K562 (cell line): ENCODE data around the gene SLC25A45. TPM values are rescaled to one million over a fixed set of nuclear protein-coding genes. Genes with fewer than 3 reads are reported as not detected.

Experiments used
- AFF1 ChIP-seq, 2 experiments: fragments of 450-650 bp; IDR thresholded peaks; 2 replicates each; pipeline ENCODE4 v1.6.1; 2018; ENCODE audit warnings: mild to moderate bottlenecking in 2 of 2, low read depth in 1 of 2; ENCODE audit not compliant: partially characterized antibody in 2 of 2
- BMI1 ChIP-seq: fragments of 150-350 bp; IDR thresholded peaks from 2 replicates; pipeline ENCODE4 v1.6.1; 2014; ENCODE audit warnings: low read length
- DPF2 ChIP-seq: fragments of 450-650 bp; IDR thresholded peaks from 2 replicates; pipeline ENCODE4 v1.6.1; 2016
- ELF2 ChIP-seq: fragments of 250-450 bp; sonication (Bioruptor Pico); IDR thresholded peaks from 2 replicates; pipeline ENCODE4 v1.5.0; 2021; ENCODE audit warnings: mild to moderate bottlenecking
- GMEB1 ChIP-seq: fragments of 250-450 bp; sonication (Bioruptor Pico); IDR thresholded peaks from 2 replicates; pipeline ENCODE4 v1.4.0; 2020; ENCODE audit warnings: mild to moderate bottlenecking
- HMG20A ChIP-seq: fragments of 450-650 bp; formaldehyde crosslinking; conservative IDR thresholded peaks from 2 replicates; pipeline ENCODE4 v1.4.0; 2020; ENCODE audit warnings: mild to moderate bottlenecking, mixed read lengths
- KDM5B ChIP-seq: fragments of 200-600 bp; sonication (generic); IDR thresholded peaks from 2 replicates; pipeline ENCODE4 v1.6.1; 2012; ENCODE audit warnings: low read depth, mild to moderate bottlenecking, moderate library complexity, low read length, control low read depth, inconsistent platforms; ENCODE audit not compliant: insufficient replicate concordance
- NFIX ChIP-seq: fragments of 250-450 bp; sonication (Bioruptor Pico); IDR thresholded peaks from 2 replicates; pipeline ENCODE4 v1.4.0; 2020; ENCODE audit warnings: low read depth, mild to moderate bottlenecking, moderate library complexity
- RBFOX2 ChIP-seq: fragments of 200-400 bp; formaldehyde crosslinking; IDR thresholded peaks from 2 replicates; pipeline ENCODE4 v1.6.1; 2017; ENCODE audit warnings: low read depth, mild to moderate bottlenecking, low read length, moderate library complexity
- RNF2 ChIP-seq: sonication (generic); IDR thresholded peaks from 2 replicates; pipeline ENCODE4 v1.6.1; 2016
- RNF219 ChIP-seq: fragments of 250-450 bp; sonication (Bioruptor Pico); IDR thresholded peaks from 2 replicates; pipeline ENCODE4 v1.5.0; 2022; ENCODE audit warnings: mild to moderate bottlenecking
- ZBTB8A ChIP-seq: fragments of 450-650 bp; IDR thresholded peaks from 2 replicates; pipeline ENCODE4 v1.6.1; 2018; ENCODE audit warnings: mild to moderate bottlenecking, moderate library complexity; ENCODE audit not compliant: partially characterized antibody
- ZFP1 ChIP-seq: fragments of 450-650 bp; formaldehyde crosslinking; IDR thresholded peaks from 2 replicates; pipeline ENCODE4 v1.4.0; 2020; ENCODE audit warnings: mild to moderate bottlenecking, mixed read lengths
- ZFP36 ChIP-seq: fragments of 150-350 bp; IDR thresholded peaks from 2 replicates; pipeline ENCODE4 v1.6.1; 2018; ENCODE audit warnings: low read length, low read depth; ENCODE audit not compliant: partially characterized antibody
- ZNF232 ChIP-seq: sonication (generic); formaldehyde crosslinking; IDR thresholded peaks from 2 replicates; pipeline ENCODE4 v1.8.0; 2022; ENCODE audit warnings: mild to moderate bottlenecking, missing genetic modification reagents
- ZNF253 ChIP-seq: fragments of 250-450 bp; sonication (Bioruptor Pico); conservative IDR thresholded peaks from 2 replicates; pipeline ENCODE4 v1.6.1; 2021; ENCODE audit warnings: mild to moderate bottlenecking
- ZNF311 ChIP-seq: fragments of 250-450 bp; sonication (Bioruptor Pico); IDR thresholded peaks from 2 replicates; pipeline ENCODE4 v1.4.0; 2020; ENCODE audit warnings: mild to moderate bottlenecking, moderate library complexity
- ZNF431 ChIP-seq: sonication (generic); formaldehyde crosslinking; IDR thresholded peaks from 2 replicates; pipeline ENCODE4 v1.8.0; 2022; ENCODE audit warnings: mild to moderate bottlenecking, missing genetic modification reagents
- ZNF583 ChIP-seq: fragments of 250-450 bp; sonication (Bioruptor Pico); IDR thresholded peaks from 2 replicates; pipeline ENCODE4 v1.4.0; 2020
- polyA plus RNA-seq, 8 experiments: library from polyadenylated mRNA; depleted of rRNA in 4 of 8; stranded (reverse) in 5 of 8; unstranded in 3 of 8; fragments of >200 nt; fragmentation: Nextera tagmentation in 2 of 8; fragmentation: Illumina TruSeq in 1 of 8; extraction: Ambion mirVana in 2 of 8; extraction: Trizol in 1 of 8; gene quantifications; 2 replicates each; pipeline versions ENCODE4 v1.2.1 to v1.2.3, GENCODE V29; 2011 to 2014; ENCODE audit warnings: inconsistent platforms in 1 of 8, missing spikeins in 1 of 8
- total RNA-seq, 7 experiments: library from RNA; depleted of rRNA in 6 of 7; stranded (reverse); fragments of >200 nt in 6 of 7; fragmentation: Illumina TruSeq in 2 of 7; extraction: Trizol in 2 of 7; gene quantifications; 2 replicates each; pipeline versions ENCODE4 v1.2.1 to v1.2.3, GENCODE V29; 2011 to 2021; ENCODE audit warnings: low replicate concordance in 1 of 7

The SLC25A45 gene
- total and polyA plus RNA-seq, 9 of the 15 experiments (the other 6 are each of a cell fraction or from before 2014, with no cell fraction given) = 0.15 to 2.3 (median 0.68) TPM

GRCh38 chr11:65422633-65423515 is 40.4 kb upstream of the SLC25A45 start, which contains the start of gene NEAT1 (continued):
- TF ChIP-seq GMEB1 = peak; percentile 28; the same call in 1 of the 2 replicates
- TF ChIP-seq ZNF232 = peak; percentile 19; the same call in 1 of the 2 replicates
- peak; percentile 99 for TF ChIP-seq RNF2
- TF ChIP-seq ELF2 = peak; percentile 98
- TF ChIP-seq ZFP36 = peak; percentile 46
- TF ChIP-seq ZNF431 (CRISPR knock-in tag) = peak; percentile 77
- TF ChIP-seq RNF219 (CRISPR knock-in tag) = peak; percentile 99
- TF ChIP-seq BMI1 = no peak
- TF ChIP-seq ZNF311 (CRISPR knock-in tag) = no peak
- TF ChIP-seq AFF1 (IDR thresholded peaks at IDR 0.05; ENCODE audit: low read depth in 1 of 2, partially characterized antibody in 2 of 2) = peak; percentile 92 to 100
- peak; percentile 98 for TF ChIP-seq RBFOX2
- peak; percentile 100 for TF ChIP-seq ZNF253 (CRISPR knock-in tag)
- peak; percentile 58; the same call in 1 of the 2 replicates for TF ChIP-seq DPF2
- TF ChIP-seq HMG20A (CRISPR knock-in tag) = peak; percentile 99
- peak; percentile 98 for TF ChIP-seq ZNF583 (CRISPR knock-in tag)
- TF ChIP-seq KDM5B = peak; percentile 97
- peak; percentile 37; the same call in 1 of the 2 replicates for TF ChIP-seq NFIX (CRISPR knock-in tag)
- TF ChIP-seq ZBTB8A = no peak
- TF ChIP-seq ZFP1 (CRISPR knock-in tag) = peak; percentile 99
